Neural progenitor cell (in vitro differentiated cells): ENCODE measurements around the gene UBE3D.

Experiments
- EZH2 ChIP-seq: fragments of 200-600 bp; sonication (generic); IDR thresholded peaks from 2 replicates; pipeline ENCODE4 v1.6.1; 2017; ENCODE audit warnings: antibody characterized with exemption, mild to moderate bottlenecking, moderate library complexity
- EZH2phosphoT487 ChIP-seq: fragments of 200-600 bp; sonication (generic); IDR thresholded peaks from 2 replicates; pipeline ENCODE4 v1.6.1; 2017; ENCODE audit warnings: antibody characterized with exemption
- TF ChIP-seq, protein P1 (sequence below): fragments of 200-600 bp; sonication (generic); IDR thresholded peaks from 2 replicates; pipeline ENCODE4 v1.5.1; 2017; ENCODE audit warnings: antibody characterized with exemption, mild to moderate bottlenecking

DNA sequence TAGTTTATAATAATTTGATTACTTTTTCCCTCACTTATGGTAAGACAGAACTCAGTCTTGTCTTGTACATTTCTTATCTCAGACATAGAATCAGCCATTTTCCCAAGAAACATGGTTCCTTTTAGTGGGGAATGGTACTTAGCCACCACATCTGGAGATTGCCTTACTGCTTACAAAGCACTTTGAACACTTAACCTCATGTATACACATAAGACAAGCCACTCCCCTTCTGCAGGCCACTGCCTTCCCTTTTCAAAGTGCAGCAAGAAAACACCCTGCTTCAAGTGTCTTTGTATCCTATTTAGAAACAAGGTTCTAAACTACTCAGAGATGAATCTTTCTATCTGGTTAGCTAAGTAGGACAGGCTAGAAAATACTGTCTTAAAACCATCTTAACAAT lies 159.2 kb downstream of the UBE3D start:
- TF ChIP-seq EZH2phosphoT487, result no peak
- no peak for TF ChIP-seq EZH2
- TF ChIP-seq, protein P1, sequence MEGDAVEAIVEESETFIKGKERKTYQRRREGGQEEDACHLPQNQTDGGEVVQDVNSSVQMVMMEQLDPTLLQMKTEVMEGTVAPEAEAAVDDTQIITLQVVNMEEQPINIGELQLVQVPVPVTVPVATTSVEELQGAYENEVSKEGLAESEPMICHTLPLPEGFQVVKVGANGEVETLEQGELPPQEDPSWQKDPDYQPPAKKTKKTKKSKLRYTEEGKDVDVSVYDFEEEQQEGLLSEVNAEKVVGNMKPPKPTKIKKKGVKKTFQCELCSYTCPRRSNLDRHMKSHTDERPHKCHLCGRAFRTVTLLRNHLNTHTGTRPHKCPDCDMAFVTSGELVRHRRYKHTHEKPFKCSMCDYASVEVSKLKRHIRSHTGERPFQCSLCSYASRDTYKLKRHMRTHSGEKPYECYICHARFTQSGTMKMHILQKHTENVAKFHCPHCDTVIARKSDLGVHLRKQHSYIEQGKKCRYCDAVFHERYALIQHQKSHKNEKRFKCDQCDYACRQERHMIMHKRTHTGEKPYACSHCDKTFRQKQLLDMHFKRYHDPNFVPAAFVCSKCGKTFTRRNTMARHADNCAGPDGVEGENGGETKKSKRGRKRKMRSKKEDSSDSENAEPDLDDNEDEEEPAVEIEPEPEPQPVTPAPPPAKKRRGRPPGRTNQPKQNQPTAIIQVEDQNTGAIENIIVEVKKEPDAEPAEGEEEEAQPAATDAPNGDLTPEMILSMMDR, result no peak
